ENCODE data around the gene CFAP46. TPM values are rescaled to one million over a fixed set of nuclear protein-coding genes. Genes with fewer than 3 reads are reported as not detected.

CFAP46 gene
- total and polyA plus RNA-seq, 2 of the 8 experiments (the other 6 are each of a cell fraction or from before 2014, with no cell fraction given) = 2.6 to 4.8 TPM

GRCh38 chr10:132920101-132920925, 22.1 kb downstream of the CFAP46 start:
- Histone ChIP-seq H4K20me1 (replicated peaks in 1 of 2; ENCODE audit: control insufficient read depth in 1 of 2, insufficient read depth in 2 of 2, low read length in 2 of 2) (peaks cover 1 to 2% of the 10 kb centered on the region in 2 experiments), H3K79me1 (ENCODE audit: low read depth, low read length) (no peaks in the 10 kb centered on the region), H4K8ac (ENCODE audit: extremely low read depth, insufficient read depth, low read length) (peak overlapping the region; percentile 86; the same call in 1 of the 2 replicates), H3K36me3 (ENCODE audit: control insufficient read depth in 2 of 4, insufficient read depth in 4 of 4, low read length in 3 of 4) (no peaks in the 10 kb centered on the region), H3K14ac (ENCODE audit: insufficient read length) (no peak overlapping the region), H3K4me2 (ENCODE audit: insufficient read depth in 1 of 2, low read depth in 2 of 2, low read length in 2 of 2) (no peak overlapping the region), H2BK5ac (ENCODE audit: low read depth, low read length) (no peak overlapping the region), H3K27me3 (replicated peaks in 1 of 4; ENCODE audit: control insufficient read depth in 3 of 4, extremely low read depth in 1 of 4, insufficient read depth in 3 of 4, low read length in 3 of 4) (no peaks in the 10 kb centered on the region), H3K18ac (ENCODE audit: extremely low read depth, low read length) (no peak overlapping the region), H2AK5ac (ENCODE audit: low read depth, low read length) (no peak overlapping the region), H4K91ac (replicated peaks; ENCODE audit: insufficient read length, low read length) (no peak overlapping the region), H3K23me2 (ENCODE audit: low read depth, low read length) (no peaks in the 10 kb centered on the region), H3K9ac (replicated peaks in 1 of 4; ENCODE audit: extremely low read depth in 1 of 4, low read depth in 3 of 4, low read length in 3 of 4) (no peak overlapping the region), H3K4me3 (ENCODE audit: extremely low read depth in 1 of 4, insufficient read depth in 2 of 4, low read depth in 3 of 4, low read length in 4 of 4) (no peak overlapping the region), H2BK15ac (ENCODE audit: low read length) (no peak overlapping the region), H3K27ac (ENCODE audit: low read depth, low read length) (no peak overlapping the region), H2AFZ (ENCODE audit: low read length) (no peak overlapping the region), H2BK20ac (ENCODE audit: low read length) (no peak overlapping the region), H2BK12ac (ENCODE audit: low read depth, low read length) (no peak overlapping the region), H3K79me2 (ENCODE audit: control insufficient read depth in 1 of 2, insufficient read depth in 2 of 2, low read length in 2 of 2) (no peaks in the 10 kb centered on the region), H2BK120ac (replicated peaks; ENCODE audit: low read depth, low read length) (no peak overlapping the region), H3K56ac (replicated peaks; ENCODE audit: insufficient read length, low read depth, low read length) (no peak overlapping the region), H3K9me3 (ENCODE audit: insufficient read depth in 2 of 2, low read depth in 1 of 2, low read length in 1 of 2) (no peaks in the 10 kb centered on the region; a peak in 1 of 4 replicates), H4K5ac (ENCODE audit: insufficient read length, low read depth, low read length) (no peak overlapping the region), H3K23ac (ENCODE audit: insufficient read length) (no peak overlapping the region), H3K4ac (replicated peaks; ENCODE audit: insufficient read length, low read depth, low read length) (no peak overlapping the region), H3K4me1 (replicated peaks in 1 of 4; ENCODE audit: control insufficient read depth in 3 of 4, insufficient read depth in 4 of 4, low read length in 3 of 4) (no peaks in the 10 kb centered on the region)
- TF ChIP-seq EP300 (IDR thresholded peaks at IDR 0.05; ENCODE audit: borderline replicate concordance in 1 of 2, low read depth in 2 of 2, low read length in 2 of 2) (no peak), BACH1 (IDR thresholded peaks at IDR 0.05; ENCODE audit: low read length) (no peak), SAP30 (IDR thresholded peaks at IDR 0.05; ENCODE audit: insufficient read depth, insufficient replicate concordance, low read length) (no peak), POLR2A (IDR thresholded peaks at IDR 0.05; ENCODE audit: control extremely low read depth in 1 of 2, low read depth in 2 of 2, low read length in 2 of 2) (no peak), SUZ12 (IDR thresholded peaks at IDR 0.05; ENCODE audit: low read length) (no peak), SIRT6 (IDR thresholded peaks at IDR 0.05; ENCODE audit: low read length) (no peak), KDM1A (IDR thresholded peaks at IDR 0.05; ENCODE audit: borderline replicate concordance, low read length) (no peak), TBP (IDR thresholded peaks at IDR 0.05; ENCODE audit: low read depth, low read length) (no peak), JUND (IDR thresholded peaks at IDR 0.05; ENCODE audit: low read length) (no peak), CEBPB (IDR thresholded peaks at IDR 0.05; ENCODE audit: low read depth, low read length) (no peak), GABPA (IDR thresholded peaks at IDR 0.05; ENCODE audit: borderline replicate concordance, insufficient read depth, low read length) (no peak), ZNF274 (IDR thresholded peaks at IDR 0.05; ENCODE audit: borderline replicate concordance, extremely low read depth, low read length) (no peak), RFX5 (IDR thresholded peaks at IDR 0.05; ENCODE audit: borderline replicate concordance, low read depth, low read length) (no peak)
- 84% methylated on average over 31 of the region's 38 CpGs; no CpG with 5 or more reads in 1 of the 2 experiments for WGBS, 2 experiments (ENCODE audit: extremely low coverage in 1 of 2, insufficient coverage in 1 of 2, insufficient read length in 1 of 2, insufficient replicate concordance in 2 of 2, low coverage in 1 of 2, low lambda C conversion rate in 2 of 2, missing lambda C conversion rate in 1 of 2)
- no peak for FAIRE-seq
- no peak for DNase-seq (ENCODE audit: low read depth in 1 of 2, low spot score in 2 of 2)
- POLR2A ChIA-PET (ENCODE audit: partially characterized antibody) = no interaction called here
- CTCF ChIA-PET (ENCODE audit: partially characterized antibody) = interaction anchor here (0.6 to 3.2 kb wide), 6 partner anchors 17 to 205 kb away, joined by 3 to 18 read pairs (median 3); no protein-coding TSS in a partner anchor
